Subcutaneous abdominal adipose tissue (tissue), 5 donors: ENCODE results near the gene BLOC1S4.
"Not testable (repeated sequence)": the region's sequence is repeated elsewhere in the genome, so short reads cannot be mapped to it uniquely, and the experiment has no call there.

ENCODE experiments used
- H3K27ac ChIP-seq: one replicate; pipeline ENCODE4 v1.7.0; 2013; ENCODE audit warnings: low read depth, mild to moderate bottlenecking, inconsistent platforms, low read length, moderate library complexity
- H3K27me3 ChIP-seq, 5 donors: one replicate each; pipeline ENCODE4 v1.7.0; 2013; ENCODE audit warnings: low read length in 5 of 5, inconsistent platforms in 1 of 5; ENCODE audit not compliant: control insufficient read depth in 5 of 5, insufficient read depth in 4 of 5
- H3K36me3 ChIP-seq, 5 donors: one replicate each; pipeline ENCODE4 v1.7.0; 2013; ENCODE audit warnings: low read length in 5 of 5; ENCODE audit not compliant: control insufficient read depth in 5 of 5, insufficient read depth in 5 of 5
- H3K4me1 ChIP-seq, 5 donors: one replicate each; pipeline ENCODE4 v1.7.0; 2013; ENCODE audit warnings: low read length in 5 of 5, mild to moderate bottlenecking in 3 of 5, moderate library complexity in 1 of 5; ENCODE audit not compliant: control insufficient read depth in 5 of 5, insufficient read depth in 5 of 5
- H3K4me3 ChIP-seq, 5 donors: one replicate each; pipeline ENCODE4 v1.7.0; 2013; ENCODE audit warnings: low read length in 5 of 5, low read depth in 1 of 5
- H3K9ac ChIP-seq, 5 donors: one replicate each; pipeline ENCODE4 v1.7.0; 2013; ENCODE audit warnings: low read length in 5 of 5, mild to moderate bottlenecking in 4 of 5, moderate library complexity in 3 of 5
- H3K9me3 ChIP-seq, 5 donors: one replicate each; pipeline ENCODE4 v1.7.0; 2013; ENCODE audit warnings: low read length in 5 of 5; ENCODE audit not compliant: control insufficient read depth in 5 of 5
- donor health status: healthy.
- donor health status: healthy.
- donor health status: healthy.
- donor health status: healthy.
- donor health status: healthy.

BLOC1S4 gene, protein sequence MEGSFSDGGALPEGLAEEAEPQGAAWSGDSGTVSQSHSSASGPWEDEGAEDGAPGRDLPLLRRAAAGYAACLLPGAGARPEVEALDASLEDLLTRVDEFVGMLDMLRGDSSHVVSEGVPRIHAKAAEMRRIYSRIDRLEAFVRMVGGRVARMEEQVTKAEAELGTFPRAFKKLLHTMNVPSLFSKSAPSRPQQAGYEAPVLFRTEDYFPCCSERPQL

DNA sequence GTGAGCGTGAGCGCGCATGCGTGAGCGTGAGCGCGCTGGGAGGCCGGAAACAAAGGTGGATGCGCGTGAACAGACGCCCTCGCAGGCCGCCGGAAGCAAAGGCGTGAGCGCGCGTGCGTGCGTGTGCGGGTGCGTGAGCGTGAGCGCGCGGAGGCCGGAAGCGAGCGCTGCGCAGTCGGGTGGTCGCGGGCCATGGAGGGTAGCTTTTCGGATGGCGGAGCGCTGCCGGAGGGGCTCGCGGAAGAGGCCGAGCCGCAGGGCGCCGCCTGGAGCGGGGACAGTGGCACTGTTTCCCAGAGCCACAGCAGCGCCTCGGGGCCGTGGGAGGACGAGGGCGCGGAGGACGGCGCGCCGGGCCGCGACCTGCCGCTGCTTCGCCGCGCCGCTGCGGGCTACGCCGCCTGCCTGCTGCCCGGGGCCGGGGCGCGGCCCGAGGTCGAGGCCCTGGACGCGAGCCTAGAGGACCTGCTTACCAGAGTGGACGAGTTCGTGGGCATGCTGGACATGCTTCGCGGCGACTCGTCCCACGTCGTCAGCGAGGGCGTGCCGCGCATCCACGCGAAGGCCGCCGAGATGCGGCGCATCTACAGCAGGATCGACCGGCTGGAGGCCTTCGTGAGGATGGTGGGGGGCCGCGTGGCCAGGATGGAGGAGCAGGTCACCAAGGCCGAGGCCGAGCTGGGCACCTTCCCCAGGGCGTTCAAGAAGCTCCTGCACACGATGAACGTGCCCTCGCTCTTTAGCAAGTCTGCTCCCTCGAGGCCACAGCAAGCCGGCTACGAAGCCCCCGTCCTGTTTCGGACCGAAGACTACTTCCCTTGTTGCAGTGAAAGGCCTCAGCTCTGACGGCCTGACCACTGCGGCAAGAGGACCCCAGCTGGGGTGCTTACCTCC lies at the start of gene BLOC1S4:
Gene BLOC1S4 (plus strand): TSS at position 157 of the 894 bp plus-strand sequence. CDS start 36 bp downstream, at position 193.
- H3K4me3 ChIP-seq, result peak within 1 kb of the TSS; percentile 84 to 89 (median 86)
- H3K27ac ChIP-seq, result peak within 1 kb of the TSS; percentile 60
- peak within 1 kb of the TSS; percentile 74 to 96 (median 92) for H3K9ac ChIP-seq
- H3K9me3 ChIP-seq, result no peaks in the 10 kb centered on the region
- H3K27me3 ChIP-seq, result no peaks in the 10 kb centered on the region
- H3K36me3 ChIP-seq, result peaks cover 0 to 3% (median 0%) of the 10 kb centered on the region in 5 donors
- peaks cover 2 to 30% (median 25%) of the 10 kb centered on the region in 5 donors for H3K4me1 ChIP-seq

DNA sequence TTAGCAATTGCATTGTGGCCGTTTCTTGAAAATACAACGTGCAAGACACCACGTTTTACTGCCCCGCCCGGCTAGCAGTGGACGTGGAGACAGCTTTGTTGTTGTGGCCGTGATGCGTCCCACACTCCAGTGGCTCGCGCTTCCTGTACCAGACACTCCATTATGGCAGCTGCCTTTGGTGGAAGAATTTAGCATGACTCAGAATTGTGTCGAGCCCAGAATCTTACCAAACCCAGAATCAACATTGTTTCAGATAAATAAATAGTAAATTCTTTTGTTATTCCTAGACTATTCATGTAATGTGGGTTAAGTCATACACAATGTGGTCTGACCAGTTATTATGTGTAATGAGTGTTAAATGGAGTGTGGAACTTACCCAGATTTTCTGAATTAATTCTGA lies 47.6 kb upstream of the BLOC1S4 start:
- no peak overlapping the region for H3K9ac ChIP-seq
- H3K27ac ChIP-seq, result no peak overlapping the region
- no peaks in the 10 kb centered on the region for H3K9me3 ChIP-seq
- H3K27me3 ChIP-seq, result peaks cover 14 to 27% (median 22%) of the 10 kb centered on the region in 5 donors
- H3K36me3 ChIP-seq, result peaks cover 0 to 5% (median 0%) of the 10 kb centered on the region in 5 donors
- H3K4me1 ChIP-seq, result peaks cover 3 to 17% (median 8%) of the 10 kb centered on the region in 5 donors
- no peak overlapping the region for H3K4me3 ChIP-seq

DNA sequence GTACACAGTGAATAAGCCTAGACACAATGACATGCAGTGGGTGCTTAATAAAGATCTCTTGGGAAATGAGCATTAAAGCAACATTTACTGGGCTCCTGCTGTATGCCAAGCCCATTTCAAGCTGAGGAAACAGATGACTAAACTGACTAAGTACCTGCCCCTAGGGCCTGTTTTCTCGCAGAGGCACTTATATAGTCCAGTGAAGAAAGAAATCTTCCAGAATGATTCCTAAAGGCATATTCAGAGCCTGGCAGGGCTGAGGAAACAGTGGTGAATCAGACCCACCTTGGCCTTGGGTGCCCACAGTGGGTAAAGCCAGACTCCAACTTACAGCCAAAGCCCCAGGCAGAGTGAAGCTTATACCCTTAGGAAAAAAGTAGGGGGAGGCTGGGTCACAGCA lies 44.3 kb upstream of the BLOC1S4 start:
- Histone ChIP-seq H3K9ac (no peak overlapping the region), H3K27ac (no peak overlapping the region), H3K27me3 (peaks cover 0 to 7% (median 5%) of the 10 kb centered on the region in 5 donors), H3K36me3 (peaks cover 0 to 13% (median 0%) of the 10 kb centered on the region in 5 donors), H3K4me1 (peaks cover 12 to 31% (median 25%) of the 10 kb centered on the region in 5 donors), H3K4me3 (no peak overlapping the region), H3K9me3 (no peaks in the 10 kb centered on the region)

DNA sequence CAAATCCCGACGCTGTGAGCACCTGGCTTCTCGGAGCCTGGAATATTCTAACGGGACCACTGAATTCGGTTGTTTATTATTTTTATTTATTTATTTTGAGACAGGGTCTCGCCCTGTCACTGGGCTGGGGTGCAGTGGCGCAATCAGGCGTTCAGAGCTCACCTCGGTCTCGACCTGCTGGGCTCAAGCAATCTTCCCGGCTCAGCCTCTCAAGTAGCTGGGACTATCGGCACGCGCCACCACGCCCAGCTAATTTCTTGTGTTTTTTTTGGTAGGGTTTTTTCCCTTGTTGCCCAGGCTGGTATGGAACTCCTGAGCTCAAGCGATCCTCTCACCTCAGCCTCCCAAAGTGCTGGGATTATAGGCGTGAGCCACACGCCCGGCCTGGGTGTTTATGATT lies 43.8 kb upstream of the BLOC1S4 start:
- H3K27ac ChIP-seq, result no peak overlapping the region
- peaks cover 0 to 13% (median 0%) of the 10 kb centered on the region in 5 donors for H3K36me3 ChIP-seq
- no peak overlapping the region for H3K4me3 ChIP-seq
- no peak overlapping the region for H3K9ac ChIP-seq
- no peaks in the 10 kb centered on the region for H3K9me3 ChIP-seq
- peaks cover 12 to 36% (median 28%) of the 10 kb centered on the region in 5 donors for H3K4me1 ChIP-seq
- H3K27me3 ChIP-seq, result peaks cover 0 to 7% (median 3%) of the 10 kb centered on the region in 5 donors

DNA sequence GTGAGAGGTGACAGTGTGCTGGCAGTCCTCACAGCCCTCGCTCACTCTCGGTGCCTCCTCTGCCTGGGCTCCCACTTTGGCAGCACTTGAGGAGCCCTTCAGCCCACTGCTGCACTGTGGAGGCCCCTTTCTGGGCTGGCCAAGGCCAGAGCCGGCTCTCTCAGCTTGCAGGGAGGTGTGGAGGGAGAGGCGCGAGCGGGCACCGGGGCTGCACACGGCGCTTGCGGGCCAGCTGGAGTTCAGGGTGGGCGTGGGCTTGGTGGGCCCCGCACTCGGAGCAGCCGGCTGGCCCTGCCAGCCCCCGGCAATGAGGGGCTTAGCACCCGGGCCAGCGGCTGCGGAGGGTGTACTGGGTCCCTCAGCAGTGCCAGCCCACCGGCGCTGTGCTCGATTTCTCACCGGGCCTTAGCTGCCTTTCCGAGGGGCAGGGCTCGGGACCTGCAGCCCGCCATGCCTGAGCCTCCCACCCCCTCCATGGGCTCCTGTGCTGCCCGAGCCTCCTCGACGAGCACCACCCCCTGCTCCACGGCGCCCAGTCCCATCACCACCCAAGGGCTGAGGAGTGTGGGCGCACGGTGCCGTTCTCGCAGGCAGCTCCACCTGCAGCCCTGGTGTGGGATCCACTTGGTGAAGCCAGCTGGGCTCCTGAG lies 43.3 kb upstream of the BLOC1S4 start:
- not testable (repeated sequence) for H3K27me3 ChIP-seq, H3K9me3 ChIP-seq, H3K27ac ChIP-seq, H3K9ac ChIP-seq
- H3K4me1 ChIP-seq, result peaks cover 12 to 38% (median 29%) of the 10 kb centered on the region in 5 donors
- peak overlapping the region in 1 of 5 donors; percentile 81 for H3K4me3 ChIP-seq
- H3K36me3 ChIP-seq, result peaks cover 0 to 13% (median 0%) of the 10 kb centered on the region in 5 donors

DNA sequence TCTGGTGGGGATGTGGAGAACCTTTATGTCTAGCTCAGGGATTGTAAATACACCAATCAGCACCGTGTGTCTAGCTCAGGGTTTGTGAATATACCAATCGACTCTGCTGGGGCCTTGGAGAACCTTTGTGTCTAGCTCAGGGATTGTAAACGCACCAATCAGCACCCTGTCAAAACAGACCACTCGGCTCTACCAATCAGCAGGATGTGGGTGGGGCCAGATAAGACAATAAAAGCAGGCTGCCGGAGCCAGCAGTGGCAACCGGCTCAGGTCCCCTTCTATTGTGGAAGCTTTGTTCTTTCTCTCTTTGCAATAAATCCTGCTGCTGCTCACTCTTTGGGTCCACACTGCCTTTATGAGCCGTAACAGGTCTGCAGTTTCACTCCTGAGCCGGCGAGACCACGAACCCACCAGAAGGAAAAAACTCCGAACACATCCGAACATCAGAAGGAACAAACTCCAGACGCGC lies 42.7 kb upstream of the BLOC1S4 start:
- H3K4me1 ChIP-seq, result peaks cover 12 to 38% (median 29%) of the 10 kb centered on the region in 5 donors

DNA sequence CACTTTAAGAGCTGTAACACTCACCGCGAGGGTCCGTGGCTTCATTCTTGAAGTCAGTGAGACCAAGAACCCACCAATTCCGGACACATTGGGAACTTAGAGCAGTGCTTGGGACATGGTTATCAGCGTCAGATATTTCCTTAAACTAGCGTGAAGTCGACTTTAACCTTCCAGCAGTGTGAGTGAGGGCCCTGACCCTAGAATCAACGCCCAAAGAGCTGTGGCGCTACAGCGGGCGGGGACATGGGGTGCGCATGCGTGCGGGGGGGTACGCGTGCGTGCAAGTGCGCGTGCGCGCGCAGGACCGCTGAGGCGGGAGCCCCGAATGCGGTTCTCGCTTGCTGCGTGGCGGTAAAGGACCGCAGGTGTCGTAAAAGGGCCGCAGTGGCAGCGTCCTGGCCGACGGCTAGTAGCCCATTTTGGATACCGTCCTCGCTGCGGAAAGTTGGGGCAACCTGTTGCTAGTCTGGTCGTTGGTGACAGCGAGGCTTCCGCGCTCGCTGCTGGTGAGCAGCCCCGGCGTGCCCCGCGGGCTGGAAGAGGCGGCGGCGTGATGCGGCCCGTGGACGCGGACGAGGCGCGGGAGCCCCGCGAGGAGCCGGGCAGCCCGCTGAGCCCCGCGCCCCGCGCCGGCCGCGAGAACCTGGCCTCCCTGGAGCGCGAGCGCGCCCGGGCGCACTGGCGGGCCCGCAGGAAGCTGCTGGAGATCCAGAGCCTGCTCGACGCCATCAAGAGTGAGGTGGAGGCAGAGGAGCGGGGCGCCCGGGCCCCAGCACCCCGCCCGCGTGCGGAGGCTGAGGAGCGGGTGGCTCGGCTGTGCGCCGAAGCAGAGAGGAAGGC lies 42.1 kb upstream of the BLOC1S4 start:
- no peaks in the 10 kb centered on the region for H3K27me3 ChIP-seq
- peaks cover 0 to 17% (median 0%) of the 10 kb centered on the region in 5 donors for H3K36me3 ChIP-seq
- peak overlapping the region; percentile 72 for H3K27ac ChIP-seq
- peak overlapping the region; percentile 38 to 76 (median 63) for H3K9ac ChIP-seq
- H3K9me3 ChIP-seq, result no peaks in the 10 kb centered on the region
- peaks cover 12 to 38% (median 29%) of the 10 kb centered on the region in 5 donors for H3K4me1 ChIP-seq
- peak overlapping the region; percentile 57 to 85 (median 76) for H3K4me3 ChIP-seq

More for the DNA sequence above, 42.7 kb upstream of the BLOC1S4 start:
- Histone ChIP-seq H3K36me3 (peaks cover 0 to 13% (median 0%) of the 10 kb centered on the region in 5 donors), H3K27ac (peak overlapping the region; percentile 72), H3K4me3 (peak overlapping the region; percentile 57 to 85 (median 76)), H3K9ac (peak overlapping the region in 4 of 5 donors; percentile 38 to 72 (median 65))
- not testable (repeated sequence) for H3K27me3 ChIP-seq, H3K9me3 ChIP-seq

DNA sequence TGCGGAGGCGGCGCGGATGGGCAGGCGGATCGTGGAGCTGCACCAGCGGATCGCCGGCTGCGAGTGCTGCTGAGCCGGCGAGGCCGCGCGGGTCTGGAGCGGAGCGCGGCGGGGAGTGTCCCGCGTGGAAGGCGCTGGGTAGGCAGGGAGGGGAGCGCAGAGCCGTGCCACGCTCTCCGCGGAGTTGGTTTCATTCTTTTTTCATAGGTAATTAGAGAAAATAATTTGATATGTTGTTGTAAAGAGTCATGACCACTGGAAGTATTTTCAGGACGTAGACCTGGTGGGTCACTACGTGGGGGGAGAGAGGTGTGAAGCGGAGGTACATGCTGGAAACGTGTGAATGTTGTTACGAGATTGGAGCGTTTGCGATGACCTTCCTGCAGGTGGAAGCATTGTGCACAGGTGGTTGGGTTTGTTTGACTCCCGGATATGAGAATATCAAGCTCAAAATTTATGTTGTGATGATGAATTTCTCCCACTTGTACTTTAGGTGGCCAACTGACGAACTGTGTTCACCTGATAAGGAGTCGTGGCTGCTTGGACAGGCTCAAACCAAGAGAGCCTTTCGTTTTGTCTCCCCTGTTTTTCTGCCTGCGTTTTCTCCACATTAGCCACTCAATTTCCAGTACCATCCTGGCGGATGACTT lies 41.3 kb upstream of the BLOC1S4 start:
- Histone ChIP-seq H3K4me3 (peak overlapping the region; percentile 57 to 87 (median 81)), H3K27ac (peak overlapping the region; percentile 72), H3K4me1 (peaks cover 12 to 38% (median 29%) of the 10 kb centered on the region in 5 donors), H3K27me3 (no peaks in the 10 kb centered on the region), H3K9ac (peak overlapping the region; percentile 5 to 89 (median 63)), H3K36me3 (peaks cover 0 to 17% (median 0%) of the 10 kb centered on the region in 5 donors), H3K9me3 (no peaks in the 10 kb centered on the region)
